DMS79 treated with DMSO at 0.1 percent for 48 hours (cell line): ENCODE results near the gene DNM3.

Source experiments
- DNase-seq: peaks from one replicate; lab custom pipeline; 2025; lab: John Stamatoyannopoulos, UW

Gene DNM3

DNA sequence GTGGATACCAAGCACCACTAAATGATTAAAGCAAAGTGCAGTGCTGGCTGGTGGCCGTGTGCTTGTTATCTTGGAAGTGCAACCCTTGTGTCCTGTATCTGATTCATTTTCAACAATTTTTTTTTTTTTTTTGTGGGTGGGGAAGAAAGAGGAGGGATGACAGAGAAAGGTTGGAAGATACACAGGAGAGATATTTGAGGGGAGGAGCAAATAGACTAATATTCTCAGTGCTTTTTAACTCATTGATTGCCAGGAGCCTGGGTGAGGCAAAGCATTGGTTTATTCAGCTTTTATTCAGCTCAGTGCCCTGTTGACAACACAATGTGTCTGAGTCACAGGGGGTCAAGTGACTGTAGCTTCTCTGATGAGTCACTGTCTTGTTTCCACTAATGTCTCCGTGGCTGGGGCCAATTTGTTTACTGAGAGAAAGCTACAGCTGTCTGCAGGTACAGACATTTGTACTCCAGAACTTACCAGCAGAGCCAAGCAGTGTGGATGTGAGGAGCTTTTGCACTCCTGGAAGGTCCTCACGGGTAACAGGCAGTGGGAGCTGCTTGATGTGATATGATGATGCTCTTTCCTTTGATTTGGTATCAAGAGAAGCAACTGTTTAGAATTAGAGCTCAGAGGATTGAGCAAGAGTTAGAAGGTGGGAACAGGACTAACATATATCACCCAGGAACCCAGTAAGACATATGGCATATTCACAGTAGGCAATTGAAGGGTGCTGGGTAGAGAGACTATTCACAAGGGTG lies 23.6 kb upstream of the DNM3 start:
- DNase-seq = no peak

DNA sequence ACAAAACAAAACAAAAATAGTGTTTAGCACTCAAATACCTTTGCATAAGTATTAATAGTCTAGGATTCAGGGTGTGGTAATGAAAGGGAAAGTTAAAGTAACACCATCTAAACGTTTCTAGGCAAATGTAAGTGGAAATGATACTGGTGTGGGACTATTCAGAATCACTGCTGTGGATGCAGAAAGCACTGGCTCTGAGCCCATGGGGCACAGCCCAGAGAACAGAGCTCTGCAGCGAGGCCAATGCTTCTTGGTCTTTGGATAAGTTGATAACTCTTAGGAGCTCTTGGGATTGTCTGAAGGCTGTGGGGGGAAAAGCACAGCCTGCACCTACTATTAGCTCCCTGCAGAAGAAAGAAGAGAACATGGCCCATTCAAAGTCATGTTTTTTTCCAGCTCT lies 21.4 kb upstream of the DNM3 start:
- DNase-seq = no peak

DNA sequence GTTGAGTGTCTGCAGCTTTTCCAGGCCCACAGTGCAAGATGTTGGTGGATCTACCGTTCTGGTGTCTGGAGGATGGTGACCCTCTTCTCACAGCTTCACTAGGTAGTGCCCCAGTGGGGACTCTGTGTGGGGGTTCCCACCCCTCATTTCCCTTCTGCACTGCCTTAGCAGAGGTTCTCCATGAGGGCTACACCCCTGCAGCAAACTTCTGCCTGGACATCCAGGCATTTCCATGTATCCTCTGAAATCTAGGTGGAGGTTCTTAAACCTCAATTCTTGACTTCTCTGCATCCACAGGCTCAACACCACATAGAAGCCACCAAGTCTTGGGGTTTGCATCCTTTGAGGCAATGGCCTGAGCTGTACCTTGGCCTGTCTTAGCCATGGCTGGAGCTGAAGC lies 14.3 kb upstream of the DNM3 start:
- no peak for DNase-seq

DNA sequence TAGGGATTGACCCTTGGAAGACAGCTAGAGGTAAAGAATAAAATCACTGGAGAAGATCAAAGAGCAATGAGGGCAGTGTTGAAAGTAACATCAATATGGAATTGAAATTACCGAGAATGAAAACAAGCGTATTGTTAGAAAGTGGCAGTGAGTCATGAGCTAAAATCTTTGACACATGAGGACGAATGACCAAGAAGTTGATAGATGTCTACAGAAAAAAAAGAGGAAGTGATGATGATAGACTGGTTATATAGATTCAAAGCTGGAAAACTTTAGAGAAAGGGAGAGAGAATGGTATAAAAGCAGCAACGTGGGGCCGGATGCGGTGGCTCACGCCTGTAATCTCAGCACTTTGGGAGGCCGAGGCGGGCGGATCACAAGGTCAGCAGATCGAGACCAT lies 12.5 kb upstream of the DNM3 start:
- DNase-seq = no peak

DNA sequence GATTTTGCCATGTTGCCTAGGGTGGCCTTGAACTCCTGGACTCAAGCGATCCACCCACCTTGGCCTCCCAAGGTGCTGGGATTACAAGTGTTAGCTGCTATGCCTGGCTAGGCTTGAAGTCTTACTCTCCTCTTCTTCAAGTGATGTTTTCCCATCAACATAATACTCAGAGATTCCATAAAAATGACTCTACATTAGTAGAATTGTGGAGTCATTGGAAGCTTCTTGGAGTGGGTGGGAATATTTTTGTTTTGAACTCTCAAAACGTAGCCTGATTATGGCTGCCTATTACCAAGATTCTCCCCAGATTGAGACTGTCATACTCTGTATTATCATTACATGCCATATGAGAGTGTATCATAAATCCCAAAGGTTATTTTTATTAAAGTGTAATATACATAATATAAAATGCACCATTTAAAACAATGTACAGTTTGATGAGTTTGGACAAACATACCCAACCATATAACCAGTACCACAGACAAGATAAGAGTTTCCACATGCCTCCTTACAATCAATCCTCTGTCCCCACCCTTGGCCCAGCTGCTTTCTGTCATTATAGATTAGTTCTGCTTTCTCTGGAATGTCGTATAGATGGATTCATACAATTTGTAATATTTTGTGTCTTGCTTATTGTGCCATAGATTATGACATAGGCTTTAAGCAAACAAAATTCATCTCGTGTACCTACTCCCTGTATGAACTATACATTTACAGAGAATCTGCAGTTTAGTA lies 8.0 kb upstream of the DNM3 start:
- DNase-seq = no peak

DNA sequence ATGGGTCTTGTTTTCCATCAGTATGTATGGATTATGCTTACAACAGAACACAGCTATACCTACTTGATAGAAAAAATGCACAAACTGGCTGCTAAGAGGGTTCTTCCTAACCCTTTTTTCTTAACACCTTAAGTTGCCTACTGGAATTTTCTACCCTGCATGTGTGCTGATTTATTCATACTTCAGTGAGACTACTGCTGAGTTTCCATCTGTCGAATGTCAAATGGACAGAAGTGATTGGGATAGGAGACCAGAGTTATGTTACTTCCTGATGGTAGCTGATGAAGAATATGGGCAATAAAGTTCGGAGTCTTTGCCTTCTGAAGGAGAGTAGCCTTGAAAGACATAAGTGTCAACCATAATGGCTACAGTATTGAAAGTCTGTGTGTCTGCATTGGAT lies 6.5 kb upstream of the DNM3 start:
- DNase-seq = no peak

DNA sequence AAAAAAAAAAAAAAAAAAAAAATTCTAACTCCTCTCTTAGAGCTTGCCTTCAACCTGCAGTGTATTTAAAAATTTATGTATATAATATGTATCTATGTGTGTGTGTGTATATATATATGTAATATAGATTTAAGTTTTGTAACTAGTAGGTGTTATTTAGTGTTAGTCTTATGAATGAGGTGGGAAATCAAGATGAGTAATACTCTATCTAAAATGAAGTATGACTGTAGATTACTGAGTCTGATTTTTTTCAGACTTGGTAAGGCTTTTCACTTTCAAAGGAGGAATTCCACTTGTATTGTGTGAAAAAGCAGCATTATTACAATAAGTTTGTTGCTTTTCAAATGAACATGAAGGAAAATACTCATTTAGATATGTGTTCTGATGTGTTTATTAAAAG lies 5.4 kb upstream of the DNM3 start:
- DNase-seq = no peak

DNA sequence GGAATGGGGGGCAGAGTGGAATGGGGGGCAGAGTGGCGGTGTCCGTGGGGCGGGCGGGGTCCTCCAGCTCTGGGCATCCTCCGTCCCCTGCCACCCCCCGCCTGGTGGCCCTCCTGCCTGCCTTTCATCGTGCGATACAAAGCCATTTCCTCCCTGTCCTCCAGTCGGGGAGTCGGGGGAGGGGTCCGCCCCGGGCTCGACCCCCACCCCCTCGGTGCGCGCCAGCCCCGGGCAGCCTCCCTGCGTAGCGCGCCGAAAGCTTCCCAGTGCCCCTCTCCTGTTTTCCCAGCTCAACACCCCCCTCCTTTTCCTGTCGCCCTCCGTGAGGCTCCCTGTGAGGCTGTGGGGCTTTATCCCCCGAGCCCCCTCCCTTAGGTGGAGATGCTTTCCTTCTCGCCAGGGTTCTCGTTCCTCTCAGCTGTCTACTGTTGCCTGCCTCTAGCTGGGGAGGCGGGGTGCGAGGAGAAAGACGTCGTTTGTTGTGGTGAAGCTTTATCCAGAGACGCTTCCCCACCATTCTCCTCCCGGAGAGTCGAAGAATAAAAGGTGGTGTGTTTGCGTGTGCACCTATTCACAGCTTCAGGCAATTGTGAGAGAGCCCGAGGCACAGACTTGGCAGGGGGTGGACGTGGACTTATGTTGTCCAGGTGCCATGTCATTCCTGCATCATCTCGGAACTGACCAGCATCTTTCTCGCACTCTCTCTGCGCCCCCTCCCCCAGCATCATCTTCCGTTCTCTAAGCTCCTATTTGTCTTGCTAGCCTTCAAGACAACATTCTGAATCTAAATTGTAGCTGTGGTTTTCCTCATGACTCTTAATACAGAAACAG lies 848 bp downstream of the DNM3 start:
- DNase-seq = no peak

DNA sequence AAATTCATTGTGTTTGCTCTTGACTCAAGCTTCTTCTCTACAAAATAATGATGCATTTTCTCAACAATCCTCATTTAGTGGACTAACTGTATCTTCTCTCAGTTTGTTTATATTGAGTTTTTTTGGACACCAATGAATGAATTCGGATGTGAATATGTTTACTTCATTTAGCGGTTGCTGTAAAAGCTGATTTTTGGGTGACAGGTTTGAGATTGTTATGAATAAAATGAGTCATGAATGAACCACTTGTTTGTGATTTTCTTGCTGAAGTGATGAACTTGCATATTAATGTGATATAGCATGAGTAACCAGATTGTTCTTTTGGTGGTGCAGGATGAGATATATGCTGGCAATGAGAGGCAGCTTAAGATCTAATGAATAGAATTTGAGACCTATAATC lies 3.1 kb downstream of the DNM3 start:
- no peak for DNase-seq

DNA sequence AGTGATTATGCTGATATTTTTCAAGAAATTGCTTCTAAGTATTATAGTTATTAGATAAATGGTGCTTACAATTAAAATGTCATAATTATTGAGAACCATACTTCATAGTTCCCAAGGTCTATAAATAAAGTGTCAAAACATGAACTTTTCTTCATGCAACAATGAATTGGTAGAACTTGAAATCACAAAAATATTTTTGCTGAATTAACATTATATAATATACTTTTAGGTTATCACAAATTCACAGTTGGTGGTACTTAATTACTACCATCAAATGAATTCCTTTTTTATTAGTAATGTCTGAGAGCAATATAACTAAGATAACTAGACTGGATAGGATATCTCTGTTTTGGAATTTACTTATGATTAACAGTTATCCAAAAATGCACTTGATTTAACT lies 4.7 kb downstream of the DNM3 start:
- DNase-seq = no peak

DNA sequence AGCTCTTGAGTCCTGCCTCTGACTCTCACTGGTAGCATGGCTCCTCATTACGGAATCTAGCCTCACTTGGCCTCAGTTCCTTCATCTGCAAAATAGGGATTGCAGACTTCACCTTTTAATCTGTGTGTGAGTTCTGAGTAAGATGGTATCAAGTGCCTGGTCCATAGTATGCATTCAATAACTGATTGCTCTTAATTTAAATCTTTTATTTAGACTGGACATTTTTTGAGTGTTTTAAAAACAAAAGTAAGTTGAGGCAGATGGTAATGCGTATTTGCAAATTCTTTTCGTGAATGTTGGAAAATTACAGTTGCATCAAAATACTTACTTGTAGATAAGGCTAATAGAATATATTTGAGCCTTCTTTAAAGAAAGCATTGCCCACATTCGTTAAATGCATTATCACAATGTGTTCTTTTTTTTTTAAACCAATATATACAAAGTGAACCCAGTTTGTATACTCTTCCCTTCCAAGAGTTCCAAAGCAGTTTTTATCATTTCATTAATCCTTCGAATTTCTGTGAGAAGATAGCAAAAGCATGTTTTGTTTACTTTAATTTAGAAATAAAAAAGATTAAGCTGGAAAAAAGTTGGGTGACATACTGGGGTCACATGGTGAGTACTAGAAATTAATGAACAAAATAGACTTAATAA lies 8.1 kb downstream of the DNM3 start:
- DNase-seq = no peak

DNA sequence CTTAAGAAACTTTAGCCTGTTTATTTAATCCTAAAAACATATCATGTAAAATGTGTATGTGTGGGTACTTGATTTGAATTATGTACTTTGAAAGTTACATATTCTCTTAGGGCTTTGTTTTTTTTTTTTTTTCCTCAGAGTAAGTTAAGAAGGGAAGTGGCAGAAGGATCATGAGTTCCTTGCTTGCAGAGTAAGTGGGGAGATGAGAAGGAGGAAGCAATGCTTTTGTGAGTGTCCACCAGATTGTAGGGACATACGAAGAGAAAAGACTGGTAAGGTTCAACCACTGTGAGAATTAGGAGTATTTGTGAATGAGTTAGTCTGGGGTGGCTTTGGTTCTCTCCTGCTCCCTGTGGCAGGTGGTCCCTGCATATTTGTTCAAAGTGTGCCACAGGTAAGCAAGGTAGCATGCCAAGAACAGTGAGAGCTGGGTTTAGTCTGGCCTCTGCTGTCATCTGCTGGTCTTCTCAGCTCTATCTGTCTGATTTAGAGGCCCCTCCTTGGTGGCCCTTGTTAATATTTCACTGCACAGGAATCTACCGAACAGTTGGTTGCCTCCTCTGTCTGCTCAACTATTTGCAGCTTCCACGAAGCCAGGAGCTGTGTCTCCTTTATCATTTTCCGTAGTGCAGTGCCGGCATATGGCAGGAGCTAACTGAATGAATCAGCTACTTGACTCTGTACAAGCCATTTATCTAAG lies 9.5 kb downstream of the DNM3 start:
- DNase-seq = no peak

DNA sequence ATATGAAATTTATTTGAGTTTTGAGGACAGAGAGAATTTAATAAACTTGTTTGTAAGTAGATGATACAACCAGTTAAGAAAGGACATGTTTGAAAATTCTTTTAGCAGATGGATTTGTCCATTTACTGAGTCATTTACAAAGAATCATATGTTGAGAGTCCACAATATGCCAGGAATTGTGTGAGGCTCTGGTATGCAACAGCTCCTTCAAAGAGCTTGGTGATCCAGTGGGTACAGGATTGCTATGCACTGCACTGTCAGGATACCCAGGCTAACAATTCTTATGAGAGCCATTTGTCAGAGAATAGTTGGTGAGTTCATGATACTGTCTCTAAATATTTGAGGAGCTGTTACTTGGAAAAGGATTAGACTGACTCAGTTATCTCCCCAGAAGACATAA lies 11.0 kb downstream of the DNM3 start:
- no peak for DNase-seq

DNA sequence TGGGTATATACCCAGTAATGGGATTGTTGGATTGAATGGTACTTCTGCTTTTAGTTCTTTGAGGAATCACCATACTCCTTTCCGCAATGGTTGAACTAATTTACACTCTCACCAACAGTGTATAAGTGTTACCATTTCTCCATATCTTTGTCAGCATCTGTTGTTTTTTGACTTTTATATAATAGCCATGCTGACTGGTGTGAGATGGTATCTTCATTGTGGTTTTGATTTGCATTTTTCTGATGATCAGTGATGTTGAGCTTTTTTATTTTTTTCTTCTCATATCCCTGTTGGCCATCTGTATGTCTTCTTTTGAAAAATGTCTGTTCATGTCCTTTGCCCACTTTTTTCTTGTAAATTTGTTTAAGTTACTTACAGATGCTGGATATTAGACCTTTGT lies 14.1 kb downstream of the DNM3 start:
- DNase-seq = no peak

DNA sequence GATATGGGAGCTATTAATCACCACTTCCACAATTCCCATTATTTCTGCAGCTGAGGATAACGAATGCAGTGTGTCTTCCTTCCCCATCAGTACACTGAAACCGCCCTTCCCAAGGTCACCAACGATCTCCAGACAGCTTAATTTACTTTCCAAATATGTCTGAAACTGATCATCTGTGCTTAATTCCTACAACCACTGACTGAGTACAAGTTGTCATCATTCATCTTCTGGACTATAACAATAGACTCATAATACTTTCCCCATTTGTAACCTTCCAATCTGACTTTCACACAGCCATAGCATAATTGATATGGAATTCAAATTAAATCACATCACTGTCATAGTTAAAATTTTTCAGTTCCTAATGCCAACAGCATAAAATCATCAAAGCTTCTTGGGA lies 17.4 kb downstream of the DNM3 start:
- DNase-seq = no peak

DNA sequence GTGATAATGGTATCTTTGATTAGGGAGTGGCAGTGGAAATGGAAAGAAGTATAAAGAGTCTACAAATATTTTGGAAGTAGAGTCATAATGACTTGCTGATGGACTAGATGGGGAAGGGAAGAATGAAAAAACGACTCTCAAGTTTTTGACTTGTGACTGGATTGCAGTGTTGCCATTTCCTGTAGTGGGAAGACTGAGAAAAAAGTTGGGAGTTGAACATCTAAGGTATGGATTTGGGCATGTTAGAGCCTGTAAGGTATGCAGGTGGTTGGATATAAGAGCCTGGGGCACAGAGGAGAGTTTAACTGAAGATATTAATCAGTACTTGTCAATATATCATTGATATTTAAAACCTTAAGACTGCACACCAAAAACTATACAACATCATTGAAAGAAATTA lies 19.4 kb downstream of the DNM3 start:
- no peak for DNase-seq

DNA sequence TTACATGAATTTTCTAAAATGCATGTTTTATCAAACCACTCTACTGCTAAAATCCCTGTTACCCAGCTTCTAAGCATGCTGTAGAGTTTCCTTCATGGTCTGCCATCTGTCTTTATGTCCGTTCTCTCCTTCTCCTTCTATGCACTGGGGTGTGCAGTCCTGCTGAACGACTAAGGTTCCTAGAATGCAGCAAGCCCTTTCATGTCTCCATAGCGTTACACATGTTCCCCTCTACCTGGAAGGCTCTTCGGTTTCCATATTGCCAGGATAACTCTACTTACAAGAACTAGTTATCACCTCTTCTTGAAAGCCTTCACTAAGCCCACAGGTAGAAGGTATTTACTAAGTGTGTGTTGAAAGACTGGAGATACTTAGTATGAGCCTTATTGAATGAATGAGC lies 22.2 kb downstream of the DNM3 start:
- DNase-seq = no peak

DNA sequence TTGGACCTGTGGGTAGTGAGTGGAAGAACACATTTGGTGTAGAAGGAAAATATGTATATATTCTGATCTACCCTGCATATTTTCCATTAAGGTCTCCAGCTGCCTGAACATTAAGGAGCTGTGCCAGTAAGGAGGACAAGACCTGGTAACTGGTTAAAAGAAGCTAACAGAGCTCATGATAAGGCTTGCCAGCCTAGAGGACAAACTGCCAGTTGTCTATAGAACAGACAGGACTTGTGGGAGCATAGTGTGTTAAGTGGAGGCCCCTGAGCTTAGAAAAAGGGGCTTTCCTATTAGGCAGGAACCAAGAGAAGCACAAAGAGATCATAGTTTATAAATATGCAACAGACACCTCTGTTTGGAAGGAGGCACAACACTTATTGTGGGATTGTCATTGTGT lies 23.0 kb downstream of the DNM3 start:
- DNase-seq = no peak

DNA sequence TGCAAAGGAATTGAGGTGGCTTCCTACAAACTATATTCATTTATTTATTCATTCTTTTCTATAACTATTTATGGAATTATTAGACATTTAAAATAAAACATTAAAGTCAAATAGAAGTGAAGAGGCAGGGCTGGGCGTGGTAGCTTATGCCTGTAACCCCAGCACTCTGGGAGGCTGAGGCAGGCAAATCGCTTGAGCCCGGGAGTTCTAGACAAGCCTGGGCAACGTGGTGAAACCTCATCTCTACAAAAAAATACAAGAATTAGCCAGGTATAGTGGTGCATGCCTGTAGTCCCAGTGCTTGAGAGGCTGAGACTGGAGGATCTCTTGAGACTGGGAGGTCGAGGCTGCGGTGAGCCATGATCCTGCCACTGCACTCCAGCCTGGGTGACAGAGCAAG lies 23.8 kb downstream of the DNM3 start:
- DNase-seq = no peak

DNA sequence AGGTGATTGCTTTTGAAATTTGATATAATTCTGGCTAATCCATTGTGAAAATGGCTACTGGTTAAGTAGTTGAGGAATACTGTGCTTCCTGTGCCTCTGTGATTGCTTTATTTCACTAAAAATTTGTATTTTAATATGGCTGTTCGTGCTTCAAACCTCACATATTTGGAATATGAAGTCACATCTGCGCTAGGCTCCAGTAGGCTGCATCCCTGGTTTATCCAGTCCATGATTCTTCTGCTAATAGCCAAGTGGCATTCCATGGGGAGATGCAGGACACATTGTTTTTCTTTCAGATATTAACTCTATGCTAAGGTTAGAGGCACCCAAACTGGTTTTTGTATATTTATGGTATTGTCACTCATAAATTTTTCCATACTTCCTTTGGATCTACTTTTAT lies 25.9 kb downstream of the DNM3 start:
- DNase-seq = no peak

DNA sequence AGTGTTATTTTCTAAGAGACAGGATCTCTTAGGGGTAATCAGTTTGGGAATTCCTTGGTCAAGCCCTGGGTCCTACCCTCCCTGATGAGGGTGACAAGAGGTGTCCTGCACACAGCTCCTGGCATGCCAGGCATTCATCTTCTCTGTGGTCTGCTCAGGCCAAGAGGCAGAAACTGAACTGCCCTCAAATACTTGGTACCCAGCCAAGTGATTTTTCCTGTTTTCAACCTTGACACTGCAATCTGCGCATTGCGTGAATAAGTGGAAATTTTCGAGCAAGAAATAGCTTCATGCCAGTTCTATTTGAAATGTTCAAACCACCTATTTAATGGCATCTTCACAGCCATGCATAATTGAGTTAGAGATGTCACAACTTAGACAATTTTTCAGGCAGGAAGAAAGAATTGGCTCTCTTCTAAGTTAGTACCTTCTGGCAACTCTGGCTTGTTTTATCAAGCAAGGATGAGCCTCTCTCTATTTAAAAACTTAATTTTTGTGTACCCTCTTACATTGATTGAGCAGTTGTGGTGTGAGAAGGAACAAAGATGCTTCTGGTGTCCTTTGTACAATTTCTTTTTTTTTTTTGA lies 27.0 kb downstream of the DNM3 start:
- DNase-seq = no peak

DNA sequence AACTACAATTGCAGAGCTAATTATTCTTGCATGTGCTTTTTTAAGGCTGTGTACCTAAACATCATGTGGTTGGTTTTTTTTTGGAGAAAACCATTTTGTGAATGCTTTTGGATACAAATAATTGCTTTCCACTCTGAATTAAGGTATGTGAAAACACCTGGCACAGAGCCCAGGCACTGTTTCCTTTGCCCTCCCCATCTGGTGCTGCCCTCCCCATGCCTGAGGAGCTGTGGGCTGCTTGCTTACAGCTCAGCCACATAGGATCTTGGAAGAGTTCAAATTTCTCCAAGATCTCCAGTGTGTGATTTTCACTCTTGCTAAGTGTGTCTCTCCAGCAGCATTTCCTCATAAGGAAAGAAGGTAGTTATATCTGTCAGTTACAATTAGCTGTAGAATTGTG lies 27.8 kb downstream of the DNM3 start:
- no peak for DNase-seq
